ENCODE data around the gene RCE1.

RCE1 gene

DNA sequence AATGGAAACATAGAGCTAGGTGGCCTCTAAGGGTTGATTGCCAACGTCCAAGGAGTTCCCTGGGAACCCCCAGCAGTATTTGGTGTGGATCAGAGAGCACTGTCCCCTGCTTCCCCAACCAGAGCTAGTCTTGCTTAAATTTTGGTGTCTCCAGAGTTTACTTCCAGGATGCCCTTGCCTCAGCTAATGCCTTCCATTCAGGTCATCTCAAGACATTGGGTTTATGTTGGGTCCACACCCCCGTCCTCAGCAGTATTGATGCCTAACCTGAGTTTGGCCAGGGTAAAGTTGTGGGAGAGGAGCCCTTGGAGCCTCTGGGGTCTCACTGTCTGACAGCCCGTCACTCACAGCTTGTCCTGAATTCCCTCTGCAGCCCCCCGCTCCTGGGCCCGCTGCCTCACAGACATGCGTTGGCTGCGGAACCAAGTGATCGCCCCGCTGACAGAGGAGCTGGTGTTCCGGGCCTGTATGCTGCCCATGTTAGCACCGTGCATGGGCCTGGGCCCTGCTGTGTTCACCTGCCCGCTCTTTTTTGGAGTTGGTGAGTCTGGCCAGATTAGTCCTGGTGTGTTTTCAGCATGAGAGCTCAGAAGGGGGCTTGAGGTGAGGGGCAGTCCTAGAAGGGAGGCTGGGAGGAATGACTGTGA lies 1.4 kb downstream of the RCE1 start:
- DNase-seq (ENCODE audit: low read depth, low spot score) = no peak

DNA sequence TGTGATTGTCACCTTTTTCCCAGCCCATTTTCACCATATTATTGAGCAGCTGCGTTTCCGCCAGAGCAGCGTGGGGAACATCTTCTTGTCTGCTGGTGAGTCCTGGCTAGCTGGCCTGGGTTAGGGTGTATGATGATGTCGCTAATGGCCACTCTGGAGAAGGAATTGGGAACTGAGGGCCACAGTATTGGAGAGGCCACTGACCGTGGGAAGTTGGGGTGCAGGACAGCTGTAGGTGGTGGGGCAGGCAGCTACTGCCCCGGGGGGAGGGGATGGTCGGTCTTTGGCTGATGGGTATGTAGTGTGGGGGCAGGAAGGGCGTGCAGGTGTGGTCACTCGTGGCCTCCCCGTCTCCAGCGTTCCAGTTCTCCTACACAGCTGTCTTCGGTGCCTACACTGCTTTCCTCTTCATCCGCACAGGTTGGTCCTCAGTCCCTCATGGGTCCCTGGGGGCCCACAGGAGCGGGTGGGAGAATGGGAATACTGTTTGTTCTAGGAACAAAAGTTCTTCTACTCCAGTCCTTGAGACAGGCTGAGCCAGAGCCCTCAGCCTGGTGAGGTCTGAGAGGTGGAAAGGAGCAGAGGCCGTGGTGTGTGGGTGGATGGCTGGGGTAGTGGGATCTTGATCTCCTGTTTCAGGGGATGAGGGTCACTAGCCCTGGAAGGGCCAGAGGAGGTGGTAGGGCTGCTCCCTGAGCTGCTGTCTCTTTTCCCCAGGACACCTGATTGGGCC lies 2.1 kb downstream of the RCE1 start:
- DNase-seq (ENCODE audit: low read depth, low spot score) = no peak

DNA sequence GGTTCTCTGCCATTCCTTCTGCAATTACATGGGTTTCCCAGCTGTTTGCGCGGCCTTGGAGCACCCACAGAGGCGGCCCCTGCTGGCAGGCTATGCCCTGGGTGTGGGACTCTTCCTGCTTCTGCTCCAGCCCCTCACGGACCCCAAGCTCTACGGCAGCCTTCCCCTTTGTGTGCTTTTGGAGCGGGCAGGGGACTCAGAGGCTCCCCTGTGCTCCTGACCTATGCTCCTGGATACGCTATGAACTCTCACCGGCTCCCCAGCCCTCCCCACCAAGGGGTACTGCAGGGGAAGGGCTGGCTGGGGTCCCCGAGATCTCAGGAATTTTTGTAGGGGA lies 2.6 kb downstream of the RCE1 start:
- DNase-seq (ENCODE audit: low read depth, low spot score) = no peak

DNA sequence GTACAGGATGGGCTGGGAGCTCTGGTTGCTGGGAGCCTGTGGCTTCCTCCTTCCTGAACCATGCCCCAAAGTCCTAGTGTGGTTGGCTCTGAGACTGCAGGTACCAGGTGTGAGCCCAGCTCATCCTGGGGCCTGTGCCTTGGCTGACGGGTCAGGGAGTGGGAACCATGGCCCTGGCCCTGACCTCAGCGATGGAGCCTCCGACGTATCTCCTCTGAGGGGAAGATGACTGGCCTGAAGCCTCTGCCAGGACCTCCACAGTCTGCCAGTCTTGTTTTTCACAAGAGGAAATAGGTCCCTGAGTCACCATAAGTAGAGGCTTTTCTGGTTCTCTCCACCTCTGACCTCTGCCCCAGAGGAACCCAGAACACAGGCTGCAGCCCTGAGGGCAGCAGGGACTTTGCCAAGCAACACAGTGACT lies 3.4 kb downstream of the RCE1 start:
- DNase-seq (ENCODE audit: low read depth, low spot score) = no peak

DNA sequence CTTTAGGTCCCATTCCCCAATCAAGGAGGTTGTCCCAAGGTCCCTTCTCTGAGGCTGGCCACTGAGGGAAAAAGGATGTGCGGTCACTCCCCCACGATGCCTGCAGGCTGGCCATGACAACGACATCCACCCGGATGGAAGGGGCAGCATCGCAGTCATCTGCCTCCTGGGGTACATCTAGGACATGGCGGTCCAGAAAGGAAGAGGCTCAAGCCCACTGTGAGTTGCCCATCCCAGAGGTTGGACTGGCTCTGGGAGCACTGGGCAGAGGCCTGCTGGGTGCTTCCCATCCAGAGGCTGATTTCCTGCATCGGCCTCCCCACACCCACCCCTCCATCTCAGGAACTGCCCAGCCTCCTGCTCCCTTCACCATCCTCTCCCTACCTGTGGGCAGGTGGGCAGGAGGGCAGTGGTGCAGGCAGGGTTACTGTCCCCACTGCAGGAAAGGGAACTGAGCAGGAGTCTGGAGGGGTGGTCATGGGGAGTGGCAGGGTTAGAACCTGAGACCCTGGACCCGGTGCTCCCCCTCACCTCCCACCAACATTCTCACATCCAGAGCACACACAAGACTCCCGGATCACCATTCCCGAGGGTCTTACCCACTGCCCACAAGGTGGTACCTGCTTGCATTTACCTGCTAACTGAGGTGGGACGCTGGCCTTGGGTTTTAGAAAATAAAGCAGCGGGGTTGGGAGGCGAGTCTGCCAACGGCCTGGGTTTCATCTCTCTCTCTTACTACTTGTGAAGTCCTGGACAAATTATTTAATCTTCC lies 4.4 kb downstream of the RCE1 start:
- no peak for DNase-seq (ENCODE audit: low read depth, low spot score)

DNA sequence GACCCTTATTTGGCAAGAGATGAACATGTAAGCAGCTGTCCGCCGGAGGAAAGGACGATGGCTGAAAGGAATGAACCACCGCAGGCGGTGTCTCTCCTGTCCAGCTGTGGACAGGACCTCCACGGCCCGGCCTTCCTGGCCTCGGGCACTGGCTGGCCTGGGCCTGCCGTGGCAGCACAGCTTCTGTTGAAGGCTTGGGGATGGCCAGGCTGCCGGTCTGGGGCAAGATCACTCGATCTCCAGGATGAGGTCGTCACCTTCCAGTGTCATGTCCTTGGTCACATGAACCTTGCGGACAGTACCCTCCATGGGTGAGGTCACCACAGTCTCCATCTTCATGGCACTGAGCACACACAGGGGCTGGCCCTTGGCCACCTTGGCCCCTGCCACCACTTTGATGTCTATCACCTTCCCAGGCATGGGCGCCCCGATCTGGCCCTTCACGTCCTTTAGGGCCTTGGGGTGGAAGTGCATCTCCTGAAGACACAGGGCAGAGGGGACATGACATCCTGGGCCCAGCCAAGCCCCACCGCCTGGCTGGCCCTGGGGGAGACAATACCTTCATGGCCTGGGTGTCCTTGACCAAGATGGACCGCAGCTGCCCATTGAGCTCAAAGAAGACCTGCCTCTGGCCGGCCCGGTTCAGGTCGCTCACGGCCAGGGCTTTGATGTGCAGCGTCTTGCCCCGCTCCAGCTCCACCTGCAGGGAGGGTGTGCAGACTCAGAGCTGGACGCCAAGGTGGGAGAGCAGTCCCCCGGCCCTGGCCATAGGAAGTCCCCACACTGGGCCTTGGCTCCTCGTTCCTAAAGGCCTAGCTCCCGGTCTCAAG lies 5.6 kb downstream of the RCE1 start:
- DNase-seq (ENCODE audit: low read depth, low spot score) = no peak

DNA sequence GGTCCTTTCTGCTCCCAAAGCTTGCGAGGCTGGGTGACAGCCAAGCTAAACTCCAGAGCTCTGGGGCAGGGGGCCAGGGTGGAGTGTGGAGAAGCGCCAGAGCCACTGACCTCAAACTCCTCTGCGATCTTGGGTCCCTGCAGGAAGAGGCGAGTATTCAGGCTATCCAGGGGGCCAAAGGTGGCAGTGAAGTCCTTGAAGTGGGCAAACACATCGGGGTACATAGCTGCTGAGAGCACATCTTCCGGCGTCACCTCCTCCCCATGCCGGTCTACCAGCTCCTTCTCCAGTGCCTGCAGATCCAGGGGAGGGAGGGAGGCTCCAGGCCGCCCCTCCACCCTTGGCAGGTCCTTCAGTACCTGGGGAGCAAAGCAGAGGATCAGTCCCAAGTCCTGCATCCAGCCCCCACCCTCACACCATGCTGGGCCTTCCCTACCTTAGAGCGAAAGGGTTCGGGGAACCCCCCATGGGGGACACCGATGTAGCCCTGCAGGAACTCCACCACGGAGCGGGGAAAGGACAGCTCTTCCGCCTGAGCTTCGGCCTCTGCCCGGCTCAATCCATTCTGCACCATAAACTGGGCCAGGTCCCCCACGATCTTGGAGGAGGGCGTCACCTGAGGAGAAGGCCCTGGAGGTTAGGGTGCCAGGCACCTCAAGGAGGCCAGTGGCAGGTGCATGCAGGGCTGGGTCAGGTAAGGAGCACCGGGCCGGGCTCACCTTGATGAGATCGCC lies 6.4 kb downstream of the RCE1 start:
- DNase-seq (ENCODE audit: low read depth, low spot score) = no peak

DNA sequence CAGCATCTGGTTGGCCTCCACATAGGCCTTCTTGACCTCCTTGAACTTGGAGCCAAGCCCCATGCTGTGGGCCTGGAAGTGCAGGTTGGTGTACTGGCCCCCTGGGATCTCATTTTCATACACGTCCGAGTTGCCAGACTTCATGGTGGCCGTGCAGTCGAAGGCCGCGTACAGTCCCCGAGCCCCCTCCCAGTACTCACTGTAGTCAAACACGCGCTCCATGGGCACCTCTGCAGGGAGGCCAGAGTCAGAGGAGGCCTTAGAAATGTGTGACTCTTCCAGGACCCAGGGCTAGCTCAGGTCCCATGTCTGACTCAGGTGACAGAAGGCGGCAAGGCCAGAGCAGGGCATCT lies 7.0 kb downstream of the RCE1 start:
- no peak for DNase-seq (ENCODE audit: low read depth, low spot score)

GRCh38 chr11:66850588-66851238 lies 7.5 kb downstream of the RCE1 start:
- no peak for DNase-seq (ENCODE audit: low read depth, low spot score)

- no peak for DNase-seq (ENCODE audit: low read depth, low spot score)
These were observed 8.0 kb downstream of the RCE1 start for GRCh38 chr11:66851239-66851596.

DNA sequence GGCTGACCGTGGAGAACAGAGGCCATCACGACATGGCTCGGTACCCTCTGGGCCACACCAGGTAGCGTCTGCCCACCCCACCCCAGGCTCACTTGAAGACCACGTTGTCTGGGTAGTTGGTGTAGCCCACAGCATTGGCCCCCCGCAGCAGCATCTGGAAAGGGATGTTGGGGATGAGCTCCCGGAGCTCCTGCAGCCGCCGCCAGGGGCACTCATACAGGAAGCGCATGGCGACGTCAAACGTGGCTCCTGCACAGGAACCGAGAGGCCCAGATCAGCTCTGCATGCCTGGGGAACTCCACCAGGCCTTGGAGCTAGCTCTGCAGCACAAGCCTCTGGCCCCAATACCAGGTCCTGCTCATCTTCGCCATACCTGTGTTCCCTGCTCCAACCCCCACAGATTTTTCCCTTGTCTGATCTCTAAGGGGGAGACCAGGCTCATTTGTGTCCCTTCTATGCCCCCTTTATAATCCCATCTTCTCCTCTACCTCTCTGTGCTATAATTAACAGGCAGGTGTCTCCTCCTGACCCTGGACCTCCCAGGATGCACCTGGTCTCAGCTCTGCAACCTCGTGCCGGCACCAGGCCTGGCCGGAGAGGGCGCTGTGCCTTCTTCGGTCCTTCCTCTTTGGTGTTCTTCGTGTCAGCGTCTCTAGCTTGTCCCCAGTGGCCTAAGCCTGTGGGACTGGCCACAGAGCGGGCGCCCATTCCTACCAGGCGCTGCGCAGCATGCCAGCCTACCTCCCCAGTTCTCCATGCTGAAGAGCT lies 8.6 kb downstream of the RCE1 start:
- no peak for DNase-seq (ENCODE audit: low read depth, low spot score)

DNA sequence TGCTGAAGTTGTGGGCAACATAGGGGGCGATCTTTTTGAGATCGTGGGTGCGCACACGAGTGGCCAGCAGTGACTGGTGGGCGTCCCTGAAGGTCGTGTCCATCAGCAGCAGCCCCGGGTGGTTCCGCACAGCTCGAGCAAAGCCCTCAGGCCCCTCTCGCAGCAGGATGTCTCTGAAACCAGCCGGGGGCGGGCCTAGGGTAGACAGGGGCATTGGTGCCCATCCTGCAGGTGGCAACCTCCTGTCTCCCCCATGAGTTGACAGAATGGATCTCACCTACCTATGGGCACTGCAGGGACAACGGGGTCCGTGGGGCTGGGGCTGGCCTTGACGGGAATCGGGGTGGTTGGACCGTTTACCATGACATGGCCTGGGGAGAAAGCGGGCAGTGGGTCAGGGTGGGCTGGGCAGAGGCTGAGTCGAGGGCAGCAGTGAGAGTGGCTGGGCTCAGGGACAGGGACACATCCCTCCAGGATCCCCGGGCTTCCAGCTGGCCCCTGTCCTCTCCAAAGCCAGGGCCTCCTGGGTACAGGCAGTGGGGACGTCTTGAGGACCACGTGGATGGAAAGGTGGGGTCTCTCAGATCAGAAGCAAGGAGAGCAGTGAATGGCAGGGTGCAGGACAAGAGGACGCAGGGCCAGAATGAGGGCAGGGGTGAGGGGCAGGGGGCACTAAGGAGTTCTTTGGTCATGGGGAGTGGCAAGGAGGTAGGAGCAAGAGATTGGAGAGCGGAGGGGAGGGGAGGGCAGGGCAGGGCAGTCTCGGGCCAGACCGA lies 9.4 kb downstream of the RCE1 start:
- DNase-seq (ENCODE audit: low read depth, low spot score) = no peak

- DNase-seq (ENCODE audit: low read depth, low spot score) = no peak
These were observed 10.3 kb downstream of the RCE1 start for GRCh38 chr11:66853242-66854229.

DNA sequence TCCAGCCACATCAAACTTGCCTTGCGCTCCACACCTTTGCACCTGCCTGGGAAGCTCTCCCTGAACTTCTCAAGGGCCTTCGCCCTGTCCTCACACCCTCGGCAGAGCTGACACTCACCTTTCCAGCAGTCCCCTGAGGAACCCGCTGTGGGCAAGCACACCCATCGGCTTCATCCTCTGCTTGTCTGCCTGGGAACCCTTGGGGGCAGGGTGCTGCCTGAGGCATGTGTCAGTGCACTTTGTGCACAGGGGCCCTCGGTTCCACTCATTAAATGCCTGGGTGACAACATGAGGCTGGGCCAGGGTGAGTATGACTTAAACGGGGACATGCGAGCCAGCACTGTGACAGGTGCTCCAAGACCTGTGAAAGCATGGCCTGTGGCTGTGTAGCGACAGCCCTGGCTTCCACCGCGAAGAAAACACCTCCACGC lies 11.0 kb downstream of the RCE1 start:
- DNase-seq (ENCODE audit: low read depth, low spot score) = no peak

GRCh38 chr11:66854729-66855211 lies 11.5 kb downstream of the RCE1 start:
- DNase-seq (ENCODE audit: low read depth, low spot score) = no peak

GRCh38 chr11:66855574-66856495 lies 12.6 kb downstream of the RCE1 start:
- peak; percentile 62 for DNase-seq (ENCODE audit: low read depth, low spot score)
